Kidney (tissue), 14 donors: ENCODE measurements around the gene SLC9A1. TPM values are rescaled to one million over a fixed set of nuclear protein-coding genes. Genes with fewer than 3 reads are reported as not detected.

Experiments
- DNase-seq, 5 donors: peaks; one replicate each; pipeline ENCODE4 v3.0.0-alpha.2; 2013 to 2020
- FAIRE-seq: peaks from 2 replicates; lab custom pipeline; 2012; peaks lifted over from hg19 to GRCh38; lab: Jason Lieb, UNC
- H3K27ac ChIP-seq, 2 donors: one replicate each; pipeline ENCODE4 v1.7.0; 2013; ENCODE audit warnings: low read depth in 2 of 2, low read length in 2 of 2, inconsistent platforms in 1 of 2
- H3K27me3 ChIP-seq: one replicate; pipeline ENCODE4 v1.7.1; 2013; ENCODE audit warnings: low read length, inconsistent platforms; ENCODE audit not compliant: control insufficient read depth, insufficient read depth
- H3K36me3 ChIP-seq, 3 donors: one replicate each; pipeline versions ENCODE4 v1.7.0 to v1.7.1; 2013; ENCODE audit warnings: low read length in 3 of 3, control low read depth in 1 of 3, inconsistent platforms in 1 of 3; ENCODE audit not compliant: insufficient read depth in 3 of 3, control insufficient read depth in 2 of 3
- H3K4me1 ChIP-seq, 3 donors: one replicate each; pipeline versions ENCODE4 v1.7.0 to v1.7.1; 2013; ENCODE audit warnings: low read length in 3 of 3, inconsistent platforms in 1 of 3, low read depth in 1 of 3; ENCODE audit not compliant: control insufficient read depth in 2 of 3, insufficient read depth in 2 of 3
- H3K4me3 ChIP-seq, 3 donors: one replicate each; pipeline versions ENCODE4 v1.7.0 to v1.8.1; 2013; ENCODE audit warnings: low read length in 3 of 3, control low read depth in 1 of 3, inconsistent platforms in 1 of 3
- H3K9ac ChIP-seq, 3 donors: one replicate each; pipeline versions ENCODE4 v1.7.0 to v1.7.1; 2013; ENCODE audit warnings: low read length in 3 of 3, control low read depth in 1 of 3, inconsistent platforms in 1 of 3
- H3K9me3 ChIP-seq, 3 donors: one replicate each; pipeline versions ENCODE4 v1.7.0 to v1.7.1; 2013; ENCODE audit warnings: low read length in 3 of 3, control low read depth in 1 of 3, inconsistent platforms in 1 of 3; ENCODE audit not compliant: control insufficient read depth in 2 of 3, insufficient read depth in 1 of 3
- intact Hi-C: fragments of 100-400 bp; cut with DNase I; formaldehyde crosslinking; loops from one replicate; pipeline ENCODE4 v1.11.1; 2022
- polyA plus RNA-seq: library from polyadenylated mRNA; stranded (reverse); fragments of 350-450 nt; fragmentation: Illumina TruSeq; extraction: RNeasy Lipid Tissue Mini Kit (QIAGEN cat#74804); gene quantifications from one replicate; pipeline ENCODE4 v1.2.3, GENCODE V29; 2014; ENCODE audit warnings: low read depth, low replicate concordance; ENCODE audit not compliant: insufficient read depth
- total RNA-seq: library from RNA; stranded (reverse); fragmentation: NEBNext Ultra II Directional; extraction: Animal tissue kit (Norgen Biotek cat#: 25700); gene quantifications from one replicate; pipeline ENCODE4 v1.2.1, GENCODE V29; 2021
- TF ChIP-seq, protein P1 (sequence below): IDR thresholded peaks from 3 replicates; pipeline ENCODE4 v1.5.1; 2012; ENCODE audit warnings: mild to moderate bottlenecking, moderate library complexity, borderline replicate concordance; ENCODE audit not compliant: insufficient read depth; ENCODE audit errors: extremely low read depth
- donor health status: control.
- donor health status: control.
- donor health status: control.
- donor health status: control.
- donor health status: control.
- donor health status: DM: yes; HTN: yes; CAD: no.
- donor health status: Normal renal cell carcinoma (clear cell type).

Gene SLC9A1
- total and polyA plus RNA-seq, 2 donors from 2014 or later, result 19.3 to 29.8 TPM

DNA sequence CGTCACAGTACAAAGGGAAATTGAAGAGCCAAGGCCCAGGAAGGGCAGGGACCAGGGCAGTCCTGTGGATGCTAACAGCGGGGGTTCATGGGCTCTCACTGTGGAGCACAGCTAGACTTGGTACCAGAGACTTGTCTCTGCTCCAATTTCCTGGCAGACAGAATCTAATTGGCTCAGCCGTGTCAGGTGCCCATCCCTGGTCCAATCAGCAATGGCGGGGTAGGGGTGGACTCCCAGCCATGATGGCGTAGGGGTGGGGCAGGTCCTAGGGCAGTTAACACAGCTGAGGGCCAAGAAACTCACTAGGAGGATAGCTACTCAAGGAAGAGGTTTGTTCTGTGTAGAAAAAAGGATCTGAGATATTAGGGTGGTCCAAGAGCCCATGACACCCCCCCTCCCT is 102.4 kb downstream of the SLC9A1 start:
- TF ChIP-seq, protein P1, sequence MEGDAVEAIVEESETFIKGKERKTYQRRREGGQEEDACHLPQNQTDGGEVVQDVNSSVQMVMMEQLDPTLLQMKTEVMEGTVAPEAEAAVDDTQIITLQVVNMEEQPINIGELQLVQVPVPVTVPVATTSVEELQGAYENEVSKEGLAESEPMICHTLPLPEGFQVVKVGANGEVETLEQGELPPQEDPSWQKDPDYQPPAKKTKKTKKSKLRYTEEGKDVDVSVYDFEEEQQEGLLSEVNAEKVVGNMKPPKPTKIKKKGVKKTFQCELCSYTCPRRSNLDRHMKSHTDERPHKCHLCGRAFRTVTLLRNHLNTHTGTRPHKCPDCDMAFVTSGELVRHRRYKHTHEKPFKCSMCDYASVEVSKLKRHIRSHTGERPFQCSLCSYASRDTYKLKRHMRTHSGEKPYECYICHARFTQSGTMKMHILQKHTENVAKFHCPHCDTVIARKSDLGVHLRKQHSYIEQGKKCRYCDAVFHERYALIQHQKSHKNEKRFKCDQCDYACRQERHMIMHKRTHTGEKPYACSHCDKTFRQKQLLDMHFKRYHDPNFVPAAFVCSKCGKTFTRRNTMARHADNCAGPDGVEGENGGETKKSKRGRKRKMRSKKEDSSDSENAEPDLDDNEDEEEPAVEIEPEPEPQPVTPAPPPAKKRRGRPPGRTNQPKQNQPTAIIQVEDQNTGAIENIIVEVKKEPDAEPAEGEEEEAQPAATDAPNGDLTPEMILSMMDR, result no peak
- DNase-seq (no peak), FAIRE-seq (no peak)
- H3K27me3 ChIP-seq, result no peaks in the 10 kb centered on the region
- H3K9ac ChIP-seq, result no peak overlapping the region
- no peak overlapping the region for H3K4me3 ChIP-seq
- intact Hi-C loops, result no loop called here
- no peaks in the 10 kb centered on the region for H3K4me1 ChIP-seq
- no peaks in the 10 kb centered on the region for H3K36me3 ChIP-seq
- H3K9me3 ChIP-seq, result no peaks in the 10 kb centered on the region
- H3K27ac ChIP-seq, result no peak overlapping the region

DNA sequence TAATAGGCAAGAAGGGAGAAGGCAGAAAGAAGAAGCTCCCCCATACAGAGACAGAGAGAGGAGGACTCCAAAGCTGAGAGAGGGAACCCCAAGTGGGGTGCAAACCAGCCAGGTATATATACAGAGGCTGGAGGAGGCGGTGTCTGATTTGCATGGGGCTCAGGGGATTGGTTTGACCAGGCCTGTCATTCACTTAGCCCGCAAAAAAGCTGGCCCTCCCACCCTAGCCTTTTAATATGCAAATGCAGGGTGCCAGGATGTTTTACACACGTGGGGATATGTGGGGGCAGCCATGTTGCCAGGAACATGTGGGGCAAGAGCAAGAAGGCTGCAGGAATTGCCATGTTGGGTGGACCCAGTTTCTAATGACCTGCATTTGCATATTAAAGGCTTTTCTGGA is 105.3 kb downstream of the SLC9A1 start:
- FAIRE-seq, result no peak
- Histone ChIP-seq H3K4me1 (peaks cover 0 to 5% (median 0%) of the 10 kb centered on the region in 3 donors), H3K4me3 (no peak overlapping the region), H3K9ac (no peak overlapping the region), H3K9me3 (no peaks in the 10 kb centered on the region), H3K36me3 (no peaks in the 10 kb centered on the region), H3K27me3 (no peaks in the 10 kb centered on the region), H3K27ac (no peak overlapping the region)
- TF ChIP-seq, protein P1, result no peak
- DNase-seq, result no peak
- intact Hi-C loops, result loop anchor here (5.0 kb wide), 1 partner anchor 43 kb away; no protein-coding TSS in a partner anchor

DNA sequence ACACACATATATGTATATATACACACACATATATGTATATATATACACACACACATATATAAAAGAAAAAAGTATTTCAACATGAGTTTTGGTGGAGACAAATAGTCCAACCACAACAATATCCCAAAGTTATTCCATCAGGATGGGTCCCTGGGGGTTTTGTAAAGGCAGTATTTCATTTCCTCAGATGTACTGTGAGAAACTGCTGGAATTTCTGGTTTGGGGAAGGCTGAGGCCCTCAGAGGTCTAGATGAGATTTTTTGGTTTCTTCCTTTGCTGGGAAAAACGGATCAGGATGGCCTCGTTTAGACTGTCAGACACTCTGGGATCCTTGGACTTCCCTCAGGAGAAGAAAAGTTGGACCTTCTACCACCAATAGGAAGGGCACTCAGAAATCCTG is 105.8 kb downstream of the SLC9A1 start:
- no peaks in the 10 kb centered on the region for H3K27me3 ChIP-seq
- no peak overlapping the region for H3K27ac ChIP-seq
- H3K9me3 ChIP-seq, result no peaks in the 10 kb centered on the region
- no peak overlapping the region for H3K9ac ChIP-seq
- TF ChIP-seq, protein P1, result no peak
- DNase-seq, result peak in 1 of 5 donors; percentile 71
- H3K4me3 ChIP-seq, result no peak overlapping the region
- H3K4me1 ChIP-seq, result peaks cover 0 to 5% (median 0%) of the 10 kb centered on the region in 3 donors
- intact Hi-C loops, result loop anchor here (5.0 kb wide), 1 partner anchor 43 kb away; no protein-coding TSS in a partner anchor
- FAIRE-seq, result no peak
- H3K36me3 ChIP-seq, result no peaks in the 10 kb centered on the region

Other genes with a start within 250 kb of the SLC9A1 start
- 0.79 TPM for gene NR0B2, start 241.2 kb downstream of the SLC9A1 start, total RNA-seq
- gene NR0B2, start 241.2 kb downstream of the SLC9A1 start, polyA plus RNA-seq, result 16.5 TPM
- 61.5 TPM for gene NUDC, start 233.4 kb downstream of the SLC9A1 start, total RNA-seq
- 112 TPM for gene NUDC, start 233.4 kb downstream of the SLC9A1 start, polyA plus RNA-seq
- 14.1 TPM for gene KDF1, start 194.7 kb downstream of the SLC9A1 start, total RNA-seq
- 19.3 TPM for gene KDF1, start 194.7 kb downstream of the SLC9A1 start, polyA plus RNA-seq
- gene TRNP1, start 161.4 kb downstream of the SLC9A1 start, total RNA-seq, result 38.3 TPM
- gene TRNP1, start 161.4 kb downstream of the SLC9A1 start, polyA plus RNA-seq, result 33.0 TPM
- gene TENT5B, start 142.3 kb downstream of the SLC9A1 start, total RNA-seq, result 10.2 TPM
- 12.6 TPM for gene TENT5B, start 142.3 kb downstream of the SLC9A1 start, polyA plus RNA-seq
- gene WDTC1, start 79.5 kb upstream of the SLC9A1 start, total RNA-seq, result 42.2 TPM
- 23.7 TPM for gene WDTC1, start 79.5 kb upstream of the SLC9A1 start, polyA plus RNA-seq
- 42.9 TPM for gene TMEM222, start 167.0 kb upstream of the SLC9A1 start, total RNA-seq
- gene TMEM222, start 167.0 kb upstream of the SLC9A1 start, polyA plus RNA-seq, result 58.2 TPM
- 19.3 TPM for gene SYTL1, start 186.9 kb upstream of the SLC9A1 start, total RNA-seq
- gene SYTL1, start 186.9 kb upstream of the SLC9A1 start, polyA plus RNA-seq, result 5.9 TPM
- gene MAP3K6, start 211.8 kb upstream of the SLC9A1 start, total RNA-seq, result 86.7 TPM
- gene MAP3K6, start 211.8 kb upstream of the SLC9A1 start, polyA plus RNA-seq, result 59.7 TPM
- 7.9 TPM for gene FCN3, start 219.7 kb upstream of the SLC9A1 start, total RNA-seq
- gene FCN3, start 219.7 kb upstream of the SLC9A1 start, polyA plus RNA-seq, result 240 TPM
- 0.63 TPM for gene CD164L2, start 228.2 kb upstream of the SLC9A1 start, total RNA-seq
- gene CD164L2, start 228.2 kb upstream of the SLC9A1 start, polyA plus RNA-seq, result 1.1 TPM
- 0.38 TPM for gene GPR3, start 237.5 kb upstream of the SLC9A1 start, total RNA-seq
- 0.77 TPM for gene GPR3, start 237.5 kb upstream of the SLC9A1 start, polyA plus RNA-seq